Mucosa of rectum (tissue), 2 donors: ENCODE data around the gene SNAPC5.

Experiments
- H3K27ac ChIP-seq, 2 donors: one replicate each; pipeline ENCODE4 v1.7.0; 2013; ENCODE audit warnings: inconsistent platforms in 2 of 2, low read depth in 2 of 2, low read length in 2 of 2
- H3K27me3 ChIP-seq, 2 donors: one replicate each; pipeline ENCODE4 v1.7.0; 2013; ENCODE audit warnings: low read length in 2 of 2; ENCODE audit not compliant: control insufficient read depth in 2 of 2, insufficient read depth in 2 of 2
- H3K36me3 ChIP-seq, 2 donors: one replicate each; pipeline ENCODE4 v1.7.0; 2013; ENCODE audit warnings: low read length in 2 of 2; ENCODE audit not compliant: control insufficient read depth in 2 of 2, insufficient read depth in 2 of 2
- H3K4me1 ChIP-seq, 2 donors: one replicate each; pipeline ENCODE4 v1.7.0; 2013; ENCODE audit warnings: low read length in 2 of 2, mild to moderate bottlenecking in 1 of 2; ENCODE audit not compliant: control insufficient read depth in 2 of 2, insufficient read depth in 2 of 2
- H3K4me3 ChIP-seq, 2 donors: one replicate each; pipeline ENCODE4 v1.7.0; 2013; ENCODE audit warnings: low read length in 2 of 2
- H3K9ac ChIP-seq, 2 donors: one replicate each; pipeline ENCODE4 v1.7.0; 2013; ENCODE audit warnings: low read length in 2 of 2, low read depth in 1 of 2, mild to moderate bottlenecking in 1 of 2
- H3K9me3 ChIP-seq, 2 donors: one replicate each; pipeline ENCODE4 v1.7.0; 2013; ENCODE audit warnings: low read length in 2 of 2; ENCODE audit not compliant: control insufficient read depth in 2 of 2
- donor health status: healthy.
- donor health status: Normal muscosa, but diverticular disease.

Gene SNAPC5

GRCh38 chr15:66459818-66460615 is 37.5 kb downstream of the SNAPC5 start:
- Histone ChIP-seq H3K4me3 (no peak overlapping the region), H3K4me1 (peaks cover 0 to 8% of the 10 kb centered on the region in 2 donors), H3K36me3 (peaks cover 0 to 2% of the 10 kb centered on the region in 2 donors), H3K27me3 (no peaks in the 10 kb centered on the region), H3K27ac (no peak overlapping the region), H3K9me3 (no peaks in the 10 kb centered on the region), H3K9ac (no peak overlapping the region)

DNA sequence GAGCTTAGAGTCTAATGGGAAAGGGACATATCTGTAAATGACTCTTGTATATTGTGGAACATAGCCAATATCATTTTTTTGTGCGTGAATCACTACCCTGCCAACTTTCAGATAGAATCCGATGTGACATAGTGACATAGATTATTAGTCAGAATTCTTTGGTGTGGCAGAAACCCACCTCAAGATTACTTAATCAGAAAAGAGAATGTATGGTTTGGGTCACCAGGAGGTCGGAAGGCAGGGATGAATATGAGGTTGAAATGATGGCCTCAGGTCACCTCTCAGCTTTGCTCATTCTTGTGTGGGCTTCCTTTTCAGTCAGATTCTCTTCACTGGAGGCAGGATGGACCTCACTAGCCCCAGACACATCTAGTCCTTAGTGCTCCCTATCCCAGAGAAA is 41.4 kb downstream of the SNAPC5 start:
- no peak overlapping the region for H3K4me3 ChIP-seq

GRCh38 chr15:66454143-66454542 is 43.4 kb downstream of the SNAPC5 start:
- Histone ChIP-seq H3K9ac (no peak overlapping the region), H3K4me1 (no peaks in the 10 kb centered on the region), H3K4me3 (no peak overlapping the region), H3K9me3 (no peaks in the 10 kb centered on the region), H3K36me3 (no peaks in the 10 kb centered on the region), H3K27ac (no peak overlapping the region), H3K27me3 (no peaks in the 10 kb centered on the region)

More for the DNA sequence above, 41.4 kb downstream of the SNAPC5 start:
- Histone ChIP-seq H3K9ac (no peak overlapping the region), H3K27ac (no peak overlapping the region), H3K27me3 (no peaks in the 10 kb centered on the region), H3K36me3 (no peaks in the 10 kb centered on the region), H3K9me3 (no peaks in the 10 kb centered on the region), H3K4me1 (no peaks in the 10 kb centered on the region)

DNA sequence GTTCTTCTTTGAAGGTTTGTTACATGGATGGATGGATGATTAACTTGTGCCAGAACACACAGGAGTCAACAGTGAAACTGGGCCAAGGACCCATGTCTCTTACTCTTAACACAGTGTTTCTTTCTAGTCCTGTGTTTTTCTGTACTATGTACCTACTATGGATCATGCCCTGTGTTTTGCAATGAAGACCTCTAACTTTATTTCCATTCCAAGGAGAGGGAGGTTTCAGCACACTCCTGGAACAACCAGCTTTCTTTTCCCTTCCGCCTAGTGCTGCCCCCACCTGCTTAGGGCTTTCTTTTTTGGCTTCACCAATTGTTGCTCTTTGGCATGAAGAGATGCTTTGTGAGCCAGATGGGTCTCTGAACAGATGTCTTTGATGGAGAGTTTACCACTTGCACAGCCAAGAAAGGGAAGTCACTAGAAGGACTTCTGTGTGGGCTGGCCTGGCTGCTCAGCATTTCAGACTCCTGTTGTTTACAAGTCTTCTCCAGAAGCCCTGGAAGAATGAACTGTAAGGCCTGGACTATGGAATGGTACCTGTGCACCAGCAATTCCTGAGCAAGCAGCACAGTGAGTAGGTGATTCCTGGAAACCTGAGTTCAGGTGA is 44.5 kb downstream of the SNAPC5 start:
- no peaks in the 10 kb centered on the region for H3K9me3 ChIP-seq
- no peaks in the 10 kb centered on the region for H3K36me3 ChIP-seq
- H3K9ac ChIP-seq = no peak overlapping the region
- no peaks in the 10 kb centered on the region for H3K27me3 ChIP-seq
- H3K4me3 ChIP-seq = no peak overlapping the region
- H3K4me1 ChIP-seq = no peaks in the 10 kb centered on the region
- no peak overlapping the region for H3K27ac ChIP-seq

GRCh38 chr15:66452420-66452819 is 45.1 kb downstream of the SNAPC5 start:
- Histone ChIP-seq H3K9me3 (no peaks in the 10 kb centered on the region), H3K4me1 (no peaks in the 10 kb centered on the region), H3K36me3 (no peaks in the 10 kb centered on the region), H3K27me3 (no peaks in the 10 kb centered on the region), H3K4me3 (no peak overlapping the region), H3K9ac (no peak overlapping the region), H3K27ac (no peak overlapping the region)
